Measurements from ENCODE around the gene DOHH.

Gene DOHH

GRCh38 chr19:3476830-3477229 lies 23.6 kb downstream of the DOHH start:
- DNase-seq, result no peak

GRCh38 chr19:3475449-3475848 lies 25.0 kb downstream of the DOHH start:
- DNase-seq, result no peak

- no peak for DNase-seq
These were observed 25.9 kb downstream of the DOHH start for GRCh38 chr19:3474614-3475013.

- no peak for DNase-seq
These were observed 26.5 kb downstream of the DOHH start for GRCh38 chr19:3474010-3474409.

GRCh38 chr19:3471954-3472655 lies 28.4 kb downstream of the DOHH start:
- DNase-seq, result peak; percentile 10

- no peak for DNase-seq
These were observed 29.9 kb downstream of the DOHH start for GRCh38 chr19:3470500-3471128.

GRCh38 chr19:3469638-3470499 lies 30.6 kb downstream of the DOHH start:
- DNase-seq, result no peak

GRCh38 chr19:3468211-3468610 lies 32.3 kb downstream of the DOHH start:
- DNase-seq, result no peak

GRCh38 chr19:3467437-3468198 lies 32.9 kb downstream of the DOHH start:
- DNase-seq, result no peak

- no peak for DNase-seq
These were observed 33.8 kb downstream of the DOHH start for GRCh38 chr19:3466635-3467034.

- no peak for DNase-seq
These were observed 34.9 kb downstream of the DOHH start for GRCh38 chr19:3465552-3465951.

- no peak for DNase-seq
These were observed 35.8 kb downstream of the DOHH start for GRCh38 chr19:3464587-3465235.

- DNase-seq, result no peak
These were observed 36.5 kb downstream of the DOHH start for GRCh38 chr19:3463714-3464586.

- no peak for DNase-seq
These were observed 37.3 kb downstream of the DOHH start for GRCh38 chr19:3462991-3463713.

- no peak for DNase-seq
These were observed 40.4 kb downstream of the DOHH start for GRCh38 chr19:3459965-3460582.

- no peak for DNase-seq
These were observed 41.2 kb downstream of the DOHH start for GRCh38 chr19:3459089-3459881.

- no peak for DNase-seq
These were observed 42.0 kb downstream of the DOHH start for GRCh38 chr19:3458229-3459088.

GRCh38 chr19:3457528-3458228 lies 42.8 kb downstream of the DOHH start:
- DNase-seq, result no peak

Measured in KG1 (cell line).